Esophagus muscularis mucosa (tissue), 4 donors: ENCODE results near the gene RIPOR2. TPM values are rescaled to one million over a fixed set of nuclear protein-coding genes. Genes with fewer than 3 reads are reported as not detected.
"Not testable (repeated sequence)": the region's sequence is repeated elsewhere in the genome, so short reads cannot be mapped to it uniquely, and the experiment has no call there.

Experiments used
- DNase-seq: peaks from one replicate; pipeline ENCODE4 v3.0.0-alpha.2; 2017; ENCODE audit errors: extremely low spot score
- H3K27ac ChIP-seq, 4 donors: fragments of 200-600 bp; sonication (generic); replicated peaks in 1 of 4; 1 replicate in 3 of 4; 2 replicates in 1 of 4; pipeline ENCODE4 v1.5.1; 2016 to 2019; ENCODE audit warnings: mild to moderate bottlenecking in 1 of 4
- H3K27me3 ChIP-seq, 4 donors: fragments of 200-600 bp; sonication (generic); one replicate each; pipeline versions ENCODE4 v1.5.1 to v1.6.0; 2016 to 2019
- H3K36me3 ChIP-seq, 4 donors: fragments of 200-600 bp; sonication (generic); one replicate each; pipeline ENCODE4 v1.5.1; 2016 to 2019
- H3K4me1 ChIP-seq, 4 donors: fragments of 200-600 bp; sonication (generic); one replicate each; pipeline ENCODE4 v1.5.1; 2016 to 2019
- H3K4me3 ChIP-seq, 4 donors: fragments of 200-600 bp; sonication (generic); 1 replicate in 2 of 4; 2 replicates in 2 of 4; pipeline ENCODE4 v1.5.1; 2016 to 2019; ENCODE audit warnings: mild to moderate bottlenecking in 4 of 4, moderate library complexity in 1 of 4
- H3K9me3 ChIP-seq, 4 donors: fragments of 200-600 bp; sonication (generic); 1 replicate in 3 of 4; 2 replicates in 1 of 4; pipeline ENCODE4 v1.5.1; 2016 to 2019
- POLR2AphosphoS5 ChIP-seq, 2 donors: sonication (generic); formaldehyde crosslinking; IDR thresholded peaks; one replicate each; pipeline ENCODE4 v1.6.1; 2017; ENCODE audit warnings: antibody characterized with exemption in 2 of 2
- WGBS: methylation state at CpG from one replicate; pipeline ENCODE4 v1.1.5; 2018; 5-methylcytosine and 5-hydroxymethylcytosine counted together
- intact Hi-C: fragments of 100-400 bp; cut with DNase I; formaldehyde crosslinking; loops from one replicate; pipeline ENCODE4 v1.15.1; 2023
- total RNA-seq, 4 donors: library from RNA; depleted of rRNA; stranded (reverse); fragments of >200 nt; gene quantifications; one replicate each; pipeline versions ENCODE4 v1.1.0 to v1.2.1, GENCODE V29; 2016
- TF ChIP-seq, protein P1 (sequence below), 3 experiments: fragments of 200-600 bp in 2 of 3; fragments of 450-650 bp in 1 of 3; sonication (generic) in 2 of 3; IDR thresholded peaks; one replicate each; pipeline ENCODE4 v1.5.1; 2017 to 2019; ENCODE audit warnings: antibody characterized with exemption in 3 of 3, mild to moderate bottlenecking in 2 of 3, moderate library complexity in 1 of 3

Gene RIPOR2
- total RNA-seq, 4 donors from 2014 or later, result 2.6 to 14.4 (median 5.1) TPM

DNA sequence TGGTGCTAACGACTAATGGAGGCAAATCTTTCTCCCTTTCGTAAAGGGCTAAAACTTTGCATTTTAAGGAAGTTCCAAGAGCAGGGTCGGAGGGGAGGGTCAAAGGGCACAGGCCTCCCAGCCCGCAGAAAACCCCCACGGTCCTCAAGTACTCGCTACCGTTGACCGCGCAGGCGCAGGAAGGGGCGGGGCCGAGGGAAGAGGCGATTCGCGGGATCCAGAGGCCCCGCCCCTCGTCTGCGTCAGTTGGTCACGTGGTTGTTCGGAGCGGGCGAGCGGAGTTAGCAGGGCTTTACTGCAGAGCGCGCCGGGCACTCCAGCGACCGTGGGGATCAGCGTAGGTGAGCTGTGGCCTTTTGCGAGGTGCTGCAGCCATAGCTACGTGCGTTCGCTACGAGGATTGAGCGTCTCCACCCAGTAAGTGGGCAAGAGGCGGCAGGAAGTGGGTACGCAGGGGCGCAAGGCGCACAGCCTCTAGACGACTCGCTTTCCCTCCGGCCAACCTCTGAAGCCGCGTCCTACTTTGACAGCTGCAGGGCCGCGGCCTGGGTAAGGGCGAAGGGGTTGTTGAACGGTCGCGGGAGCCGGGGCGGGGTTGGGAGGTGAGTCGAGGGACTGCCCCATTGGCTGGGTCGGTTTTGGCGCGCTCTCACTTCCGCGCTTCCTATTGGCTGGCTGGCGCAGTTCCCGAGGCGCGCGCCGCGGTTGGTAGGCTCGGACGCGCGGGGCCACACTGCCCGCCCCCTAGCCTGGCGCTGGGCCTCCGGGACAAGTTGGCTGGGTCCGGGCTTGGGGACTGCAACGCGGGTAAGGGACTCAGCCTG, 160.9 kb downstream of the RIPOR2 start, which contains the start of gene GMNN:
Gene GMNN (plus strand): TSS at position 242 of the 824 bp plus-strand sequence. CDS start 2,310 bp downstream, outside the sequence.
- intact Hi-C loops, result loop anchor here (5.0 kb wide), 1 partner anchor 48 kb away; no protein-coding TSS in a partner anchor
- under 1% methylated on average over 51 of the region's 75 CpGs for WGBS
- Histone ChIP-seq H3K27ac (peak within 1 kb of the TSS; percentile 89 to 98 (median 94)), H3K9me3 (no peaks in the 10 kb centered on the region), H3K27me3 (no peaks in the 10 kb centered on the region), H3K4me3 (peak within 1 kb of the TSS; percentile 78 to 97 (median 88)), H3K4me1 (peaks cover 10 to 17% (median 16%) of the 10 kb centered on the region in 4 donors), H3K36me3 (no peaks in the 10 kb centered on the region)
- TF ChIP-seq, protein P1, sequence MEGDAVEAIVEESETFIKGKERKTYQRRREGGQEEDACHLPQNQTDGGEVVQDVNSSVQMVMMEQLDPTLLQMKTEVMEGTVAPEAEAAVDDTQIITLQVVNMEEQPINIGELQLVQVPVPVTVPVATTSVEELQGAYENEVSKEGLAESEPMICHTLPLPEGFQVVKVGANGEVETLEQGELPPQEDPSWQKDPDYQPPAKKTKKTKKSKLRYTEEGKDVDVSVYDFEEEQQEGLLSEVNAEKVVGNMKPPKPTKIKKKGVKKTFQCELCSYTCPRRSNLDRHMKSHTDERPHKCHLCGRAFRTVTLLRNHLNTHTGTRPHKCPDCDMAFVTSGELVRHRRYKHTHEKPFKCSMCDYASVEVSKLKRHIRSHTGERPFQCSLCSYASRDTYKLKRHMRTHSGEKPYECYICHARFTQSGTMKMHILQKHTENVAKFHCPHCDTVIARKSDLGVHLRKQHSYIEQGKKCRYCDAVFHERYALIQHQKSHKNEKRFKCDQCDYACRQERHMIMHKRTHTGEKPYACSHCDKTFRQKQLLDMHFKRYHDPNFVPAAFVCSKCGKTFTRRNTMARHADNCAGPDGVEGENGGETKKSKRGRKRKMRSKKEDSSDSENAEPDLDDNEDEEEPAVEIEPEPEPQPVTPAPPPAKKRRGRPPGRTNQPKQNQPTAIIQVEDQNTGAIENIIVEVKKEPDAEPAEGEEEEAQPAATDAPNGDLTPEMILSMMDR (IDR thresholded peaks at IDR 0.05), result no peak
- peak; percentile 72 to 84 for TF ChIP-seq POLR2AphosphoS5 (IDR thresholded peaks at IDR 0.05)
- peak; percentile 99 for DNase-seq

DNA sequence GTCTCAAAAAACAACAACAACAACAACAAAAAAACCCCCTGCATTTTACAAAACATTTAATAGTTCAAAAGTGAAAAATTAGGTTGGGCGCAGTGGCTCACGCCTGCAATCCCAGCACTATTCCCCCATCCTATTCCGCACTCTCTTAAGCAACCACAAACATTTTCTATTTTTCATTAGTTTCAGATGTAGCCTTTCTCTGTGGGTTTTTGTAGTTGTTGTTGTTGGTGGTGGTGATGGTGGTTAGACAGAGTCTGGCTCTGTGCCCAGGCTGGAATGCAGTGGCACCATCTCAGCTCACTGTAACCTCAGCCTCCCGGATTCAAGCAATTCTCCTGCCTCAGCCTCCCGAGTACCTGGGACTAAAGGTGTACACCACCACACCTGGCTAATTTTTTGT, 167.4 kb downstream of the RIPOR2 start:
- no peak for DNase-seq

DNA sequence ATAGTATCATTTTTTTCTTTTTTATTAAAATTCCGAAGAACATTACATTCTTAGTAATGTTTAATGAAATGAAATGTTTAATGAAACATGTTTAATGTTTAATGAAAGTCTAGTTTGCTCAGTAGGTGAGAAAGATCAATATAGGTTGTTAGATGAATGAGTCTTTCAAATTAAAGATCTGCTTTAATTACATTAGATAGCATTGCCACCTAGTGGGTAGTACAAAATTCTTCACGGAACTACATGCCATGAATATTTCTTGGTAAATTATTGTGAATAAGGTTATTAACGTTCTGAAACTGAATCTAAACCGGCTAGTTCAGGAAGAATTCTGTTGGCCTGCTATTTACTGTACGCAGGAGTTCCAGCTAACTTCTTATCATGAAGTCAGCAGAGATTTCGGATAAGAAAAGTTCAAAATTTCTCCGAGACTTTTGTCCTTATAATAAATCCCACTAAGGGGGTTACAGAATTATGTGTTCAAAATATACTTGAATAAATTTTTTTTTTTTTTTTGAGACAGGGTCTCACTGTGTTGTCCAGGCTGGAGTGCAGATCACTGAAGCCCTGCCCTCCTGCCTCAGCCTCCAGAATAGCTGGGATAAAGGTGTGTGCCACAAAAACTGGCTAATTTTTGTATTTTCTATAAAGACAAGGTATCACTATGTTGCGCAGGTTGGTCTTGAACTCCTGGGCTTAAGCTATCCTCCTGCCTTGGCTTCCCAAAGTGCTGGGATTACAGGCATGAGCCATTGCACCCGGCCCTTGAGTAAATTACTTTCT, 168.9 kb downstream of the RIPOR2 start:
- H3K4me3 ChIP-seq, result no peak overlapping the region
- H3K27me3 ChIP-seq, result no peaks in the 10 kb centered on the region
- no peak for TF ChIP-seq POLR2AphosphoS5 (IDR thresholded peaks at IDR 0.05)
- TF ChIP-seq, protein P1 (IDR thresholded peaks at IDR 0.05), result peak; percentile 13 to 50 (median 32)
- intact Hi-C loops, result loop anchor here (2.0 kb wide), 1 partner anchor 180 kb away; no protein-coding TSS in a partner anchor
- H3K9me3 ChIP-seq, result no peaks in the 10 kb centered on the region
- no peaks in the 10 kb centered on the region for H3K4me1 ChIP-seq
- no peaks in the 10 kb centered on the region for H3K36me3 ChIP-seq
- H3K27ac ChIP-seq, result no peak overlapping the region
- WGBS, result 53% methylated on average over 9 of the region's 9 CpGs
- DNase-seq, result no peak

More for the DNA sequence above, 167.4 kb downstream of the RIPOR2 start:
- no peaks in the 10 kb centered on the region for H3K36me3 ChIP-seq
- TF ChIP-seq, protein P1 (IDR thresholded peaks at IDR 0.05), result no peak
- TF ChIP-seq POLR2AphosphoS5 (IDR thresholded peaks at IDR 0.05), result no peak
- H3K27ac ChIP-seq, result no peak overlapping the region
- H3K9me3 ChIP-seq, result no peaks in the 10 kb centered on the region
- no peaks in the 10 kb centered on the region for H3K4me1 ChIP-seq
- H3K27me3 ChIP-seq, result no peaks in the 10 kb centered on the region
- 96% methylated on average over 5 of the region's 5 CpGs for WGBS
- intact Hi-C loops, result no loop called here
- H3K4me3 ChIP-seq, result no peak overlapping the region

DNA sequence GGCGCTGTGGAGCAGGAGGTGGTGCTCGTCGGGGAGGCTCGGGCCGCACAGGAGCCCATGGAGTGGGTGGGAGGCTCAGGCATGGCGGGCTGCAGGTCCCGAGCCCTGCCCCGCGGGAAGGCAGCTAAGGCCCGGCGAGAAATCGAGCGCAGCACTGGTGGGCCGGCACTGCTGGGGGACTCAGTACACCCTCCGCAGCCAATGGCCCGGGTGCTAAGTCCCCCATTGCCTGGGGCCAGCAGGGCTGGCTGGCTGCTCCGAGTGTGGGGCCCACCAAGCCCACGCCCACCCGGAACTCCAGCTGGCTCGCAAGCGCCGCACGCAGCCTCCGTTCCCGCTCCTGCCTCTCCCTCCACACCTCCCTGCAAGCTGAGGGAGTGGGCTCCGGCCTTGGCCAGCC, 169.8 kb downstream of the RIPOR2 start:
- H3K27ac ChIP-seq, H3K27me3 ChIP-seq, H3K4me3 ChIP-seq, H3K36me3 ChIP-seq, H3K9me3 ChIP-seq, DNase-seq, H3K4me1 ChIP-seq: not testable (repeated sequence)
- no CpG with 5 or more reads among the region's 26 CpGs for WGBS
- intact Hi-C loops, result loop anchor here (2.0 kb wide), 1 partner anchor 179 kb away; no protein-coding TSS in a partner anchor

DNA sequence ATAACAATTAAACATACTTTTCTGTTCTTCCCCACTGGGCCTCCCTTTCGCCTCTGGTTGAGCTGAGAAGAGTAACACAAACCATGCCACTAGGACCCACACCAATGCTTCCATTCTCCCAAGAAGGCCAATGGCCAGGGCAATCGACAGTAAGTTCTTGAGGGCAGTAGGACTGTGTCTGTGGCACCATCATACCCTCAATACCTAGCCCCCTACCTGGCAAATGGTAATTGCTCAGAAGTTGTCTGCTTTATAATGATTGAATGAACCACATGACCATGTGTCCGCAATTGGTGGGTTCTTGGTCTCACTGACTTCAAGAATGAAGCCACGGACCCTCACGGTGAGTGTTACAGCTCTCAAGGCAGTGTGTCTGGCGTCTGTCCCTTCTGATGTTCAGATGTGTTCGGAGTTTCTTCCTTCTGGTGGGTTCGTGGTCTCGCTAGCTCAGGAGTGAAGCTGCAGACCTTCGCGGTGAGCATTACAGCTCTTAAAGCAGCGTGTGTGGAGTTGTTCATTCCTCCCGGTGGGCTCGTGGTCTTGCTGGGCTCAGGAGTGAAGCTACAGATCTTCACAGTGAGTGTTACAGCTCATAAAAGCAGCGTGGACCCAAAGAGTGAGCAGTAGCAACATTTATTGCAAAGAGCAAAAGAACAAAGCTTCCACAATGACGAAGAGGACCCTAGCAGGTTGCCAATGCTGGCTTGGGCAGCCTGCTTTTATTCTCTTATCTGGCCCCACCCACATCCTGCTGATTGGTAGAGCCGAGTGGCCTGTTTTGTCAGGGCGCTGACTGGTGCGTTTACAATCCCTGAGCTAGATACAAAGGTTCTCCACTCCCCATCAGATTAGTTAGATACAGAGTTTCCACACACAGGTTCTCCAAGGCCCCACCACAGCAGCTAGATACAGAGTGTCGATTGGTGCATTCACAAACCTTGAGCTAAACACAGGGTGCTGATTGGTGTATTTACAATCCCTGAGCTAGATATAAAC, 170.6 kb downstream of the RIPOR2 start:
- H3K9me3 ChIP-seq, H3K27me3 ChIP-seq, intact Hi-C loops, H3K4me3 ChIP-seq, H3K27ac ChIP-seq, DNase-seq, H3K4me1 ChIP-seq, H3K36me3 ChIP-seq: not testable (repeated sequence)
- 83% methylated on average over 18 of the region's 20 CpGs for WGBS
